Activated CD8-positive, alpha-beta memory T cell treated with anti-CD3 and anti-CD28 coated beads, Interleukin-2, amount 50 U/mL, for 24 hours (primary cell): ENCODE results near the gene NRDE2.

Source experiments
- DNase-seq: peaks from one replicate; pipeline ENCODE4 v3.0.0-alpha.2; 2020; ENCODE audit errors: extremely low read depth

The NRDE2 gene

DNA sequence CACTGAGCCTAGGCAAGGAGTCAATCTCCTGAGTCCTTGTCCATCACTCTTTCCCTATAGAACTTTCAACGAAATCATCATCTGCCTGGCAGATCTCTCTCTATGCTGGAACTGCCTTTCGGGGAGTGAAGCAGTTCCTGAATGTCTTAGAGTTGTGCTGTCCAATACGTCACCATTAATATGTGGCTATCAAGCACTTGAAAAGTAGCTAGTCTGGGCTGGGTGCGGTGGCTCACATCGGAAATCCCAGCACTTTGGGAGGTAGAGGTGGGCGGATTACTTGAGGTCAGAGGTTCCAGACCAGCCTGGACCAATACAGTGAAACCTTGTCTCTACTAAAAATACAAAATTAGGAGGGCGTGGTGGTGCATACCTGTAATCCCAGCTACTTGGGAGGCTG lies 35.1 kb downstream of the NRDE2 start:
- no peak for DNase-seq

GRCh38 chr14:90295870-90296516 lies 35.7 kb downstream of the NRDE2 start:
- no peak for DNase-seq

GRCh38 chr14:90294872-90295271 lies 36.9 kb downstream of the NRDE2 start:
- no peak for DNase-seq

GRCh38 chr14:90293766-90294730 lies 37.7 kb downstream of the NRDE2 start:
- DNase-seq = no peak

- no peak for DNase-seq
Observed at GRCh38 chr14:90291699-90292098, 40.0 kb downstream of the NRDE2 start.

GRCh38 chr14:90290337-90291011 lies 41.3 kb downstream of the NRDE2 start:
- DNase-seq = no peak

GRCh38 chr14:90288651-90289355 lies 42.9 kb downstream of the NRDE2 start:
- DNase-seq = no peak

GRCh38 chr14:90287791-90288190 lies 44.0 kb downstream of the NRDE2 start:
- DNase-seq = no peak

GRCh38 chr14:90281756-90282155 lies 50.0 kb downstream of the NRDE2 start:
- no peak for DNase-seq

DNA sequence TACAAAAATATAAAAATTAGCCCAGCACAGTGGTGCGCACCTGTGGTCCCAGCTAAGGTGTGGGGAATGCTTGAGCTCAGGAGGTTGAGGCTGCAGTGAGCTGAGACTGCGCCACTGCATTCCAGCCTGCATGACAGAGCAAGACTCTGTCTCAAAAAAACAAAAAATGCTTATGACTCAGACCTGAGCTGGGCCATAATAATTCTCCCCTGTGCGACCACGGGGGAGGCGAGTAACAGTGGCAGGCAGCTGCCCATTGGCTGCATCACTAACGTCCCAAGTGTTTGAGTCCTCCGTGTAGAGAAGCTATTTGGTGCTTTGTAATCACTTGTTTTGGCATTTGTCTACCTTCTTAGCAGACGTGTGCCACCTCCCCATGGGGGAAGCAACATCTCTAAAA lies 50.5 kb downstream of the NRDE2 start:
- DNase-seq = no peak

DNA sequence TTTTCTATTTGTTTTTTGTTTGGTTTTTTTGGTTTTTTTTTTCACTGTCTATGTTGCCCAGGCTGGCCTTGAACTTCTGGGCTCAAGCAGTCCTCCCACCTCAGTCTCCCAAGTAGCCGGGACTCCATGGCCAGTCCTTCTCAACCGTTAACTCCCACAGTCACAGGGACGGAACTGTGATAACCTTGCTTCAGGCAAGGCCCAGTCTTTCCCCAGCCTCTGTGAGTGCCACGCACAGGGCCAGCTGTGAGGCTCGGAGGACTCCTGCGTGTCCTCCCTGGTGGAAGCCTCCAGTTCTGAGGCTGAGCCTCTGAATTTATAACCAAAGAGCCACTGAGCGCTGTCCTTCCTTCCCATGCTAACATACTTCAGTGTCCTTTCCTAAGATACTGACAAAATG lies 51.6 kb downstream of the NRDE2 start:
- DNase-seq = no peak

- DNase-seq = no peak
Observed at GRCh38 chr14:90278199-90279175, 53.3 kb downstream of the NRDE2 start.

DNA sequence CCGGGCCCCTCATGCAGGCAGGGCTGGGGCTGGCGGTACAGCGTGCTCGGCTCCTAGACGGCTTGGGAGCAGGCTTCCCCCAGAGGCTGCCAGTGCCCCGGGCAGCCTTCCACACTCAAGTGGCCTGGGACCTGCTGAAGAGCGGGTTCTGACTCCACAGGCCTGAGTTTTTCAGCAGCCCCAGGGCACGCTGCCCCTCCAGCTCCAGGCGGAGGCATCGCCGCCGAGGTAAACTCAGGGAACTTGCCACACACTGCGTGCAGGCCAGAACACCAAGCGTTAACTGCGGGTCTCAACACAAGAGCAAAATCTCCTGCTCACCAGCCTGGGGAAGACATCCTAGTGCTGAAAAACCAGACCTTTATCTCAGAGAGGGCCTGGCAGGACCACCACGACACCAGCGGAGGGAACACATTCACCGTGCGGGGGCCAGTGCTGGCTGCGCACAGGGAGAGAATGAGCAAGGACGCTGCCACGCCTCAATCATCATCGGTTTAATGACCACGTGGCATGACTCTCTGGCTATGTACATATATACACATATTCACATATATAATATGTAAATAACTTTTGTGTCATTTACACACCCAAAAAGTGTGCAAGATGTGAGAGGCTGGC lies 54.1 kb downstream of the NRDE2 start:
- DNase-seq = no peak

GRCh38 chr14:90276646-90277367 lies 54.9 kb downstream of the NRDE2 start:
- no peak for DNase-seq

- DNase-seq = no peak
Observed at GRCh38 chr14:90275820-90276219, 55.9 kb downstream of the NRDE2 start.

GRCh38 chr14:90275458-90275814 lies 56.3 kb downstream of the NRDE2 start:
- DNase-seq = no peak

- DNase-seq = no peak
Observed at GRCh38 chr14:90274808-90275457, 56.8 kb downstream of the NRDE2 start.

DNA sequence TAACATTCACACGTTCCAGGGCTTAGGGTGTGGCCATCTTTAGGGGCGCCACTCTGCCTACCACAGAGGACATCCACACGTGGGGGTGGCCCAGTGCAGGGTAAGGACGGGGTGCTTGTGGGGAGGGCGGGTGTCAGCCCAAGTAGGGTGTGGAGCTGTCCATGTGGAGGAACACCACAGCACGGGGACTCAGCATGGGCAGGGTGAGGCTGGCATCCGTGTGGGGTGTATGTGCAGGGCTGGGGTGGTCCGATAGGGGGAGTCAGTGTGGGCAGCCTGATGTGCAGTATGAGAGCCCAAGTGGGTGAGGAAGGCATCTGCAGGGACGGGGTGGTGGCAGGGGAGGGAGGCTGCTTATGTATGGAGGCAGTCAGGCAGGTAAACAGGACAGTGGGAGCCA lies 57.7 kb downstream of the NRDE2 start:
- DNase-seq = no peak

- DNase-seq = no peak
Observed at GRCh38 chr14:90273532-90273931, 58.2 kb downstream of the NRDE2 start.
